Umbilical cord (tissue), 1 donor: ENCODE data around the gene APOBR. TPM values are rescaled to one million over a fixed set of nuclear protein-coding genes. Genes with fewer than 3 reads are reported as not detected.

ENCODE experiments used
- total RNA-seq: library from RNA; depleted of rRNA; stranded (reverse); fragments of >200 nt; gene quantifications from one replicate; pipeline ENCODE4 v1.2.3, GENCODE V29; 2014; ENCODE audit warnings: low replicate concordance; ENCODE audit not compliant: insufficient read depth

APOBR gene
- total RNA-seq, 1 donor from 2014 or later, result 0.72 TPM

Other genes with a start within 250 kb of the APOBR start
- 0.24 TPM for gene SBK1, start 202.1 kb upstream of the APOBR start, total RNA-seq
- gene NPIPB6, start 131.1 kb upstream of the APOBR start, total RNA-seq, result not detected
- 75.1 TPM for gene EIF3CL, start 90.8 kb upstream of the APOBR start, total RNA-seq
- gene NPIPB7, start 22.3 kb upstream of the APOBR start, total RNA-seq, result not detected
- gene CLN3, start 2.6 kb upstream of the APOBR start, total RNA-seq, result 20.9 TPM
- not detected for gene IL27, start 12.2 kb downstream of the APOBR start, total RNA-seq
- gene NUPR1, start 44.3 kb downstream of the APOBR start, total RNA-seq, result 8.7 TPM
- gene SGF29, start 59.3 kb downstream of the APOBR start, total RNA-seq, result 14.0 TPM
- not detected for gene SULT1A2, start 102.4 kb downstream of the APOBR start, total RNA-seq
- gene SULT1A1, start 115.4 kb downstream of the APOBR start, total RNA-seq, result 1.7 TPM
- not detected for gene NPIPB8, start 143.4 kb downstream of the APOBR start, total RNA-seq
- 91.2 TPM for gene EIF3C, start 216.8 kb downstream of the APOBR start, total RNA-seq